RWPE1 (cell line): ENCODE results near the gene ISY1.
"Not testable (repeated sequence)": the region's sequence is repeated elsewhere in the genome, so short reads cannot be mapped to it uniquely, and the experiment has no call there.

ENCODE experiments used
- CTCF ChIA-PET: fragments of 350-600 bp; sonication (Branson Sonifier 250); formaldehyde crosslinking; extraction: SDS; loops from one replicate; lab custom pipeline; 2021; lab: Yijun Ruan, JAX
- POLR2A ChIA-PET: fragments of 400-600 bp; formaldehyde crosslinking; extraction: SDS; loops from one replicate; lab custom pipeline; 2020; ENCODE audit warnings: antibody characterized with exemption; ENCODE audit not compliant: low non-redundant PET; lab: Yijun Ruan, JAX
- DNase-seq: peaks from one replicate; pipeline ENCODE4 v3.0.0; 2012; ENCODE audit warnings: low spot score
- H3K27ac ChIP-seq: fragments of 450-650 bp; 2 replicates; pipeline ENCODE4 v1.5.1; 2017
- TF ChIP-seq, protein P1 (sequence below): fragments of 450-650 bp; conservative IDR thresholded peaks from 2 replicates; pipeline ENCODE4 v1.5.1; 2017; ENCODE audit warnings: low read depth, mild to moderate bottlenecking

ISY1 gene

DNA sequence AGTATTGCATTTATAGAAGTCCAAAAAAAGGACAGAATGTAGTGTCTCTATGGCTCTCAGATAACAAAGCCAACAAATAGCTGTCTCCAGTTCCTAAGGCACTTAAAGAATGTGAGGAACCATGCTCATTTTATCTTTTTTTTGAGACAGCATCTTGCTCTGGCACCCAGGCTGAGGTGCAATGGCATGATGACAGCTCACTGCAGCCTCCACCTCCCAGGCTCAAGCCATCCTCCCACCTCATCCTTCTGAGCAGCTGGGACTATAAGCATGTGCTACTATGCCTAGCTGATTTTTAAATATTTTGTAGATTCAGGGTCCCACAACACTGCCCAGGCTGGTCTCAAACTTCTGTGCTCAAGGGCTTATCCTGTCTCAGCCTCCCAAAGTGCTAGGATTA, 16.1 kb downstream of the ISY1 start:
- CTCF ChIA-PET, result interaction anchor here (0.7 kb wide), 1 partner anchor 113 kb away, joined by 3 read pairs; no protein-coding TSS in a partner anchor
- no peak overlapping the region for H3K27ac ChIP-seq
- TF ChIP-seq, protein P1, sequence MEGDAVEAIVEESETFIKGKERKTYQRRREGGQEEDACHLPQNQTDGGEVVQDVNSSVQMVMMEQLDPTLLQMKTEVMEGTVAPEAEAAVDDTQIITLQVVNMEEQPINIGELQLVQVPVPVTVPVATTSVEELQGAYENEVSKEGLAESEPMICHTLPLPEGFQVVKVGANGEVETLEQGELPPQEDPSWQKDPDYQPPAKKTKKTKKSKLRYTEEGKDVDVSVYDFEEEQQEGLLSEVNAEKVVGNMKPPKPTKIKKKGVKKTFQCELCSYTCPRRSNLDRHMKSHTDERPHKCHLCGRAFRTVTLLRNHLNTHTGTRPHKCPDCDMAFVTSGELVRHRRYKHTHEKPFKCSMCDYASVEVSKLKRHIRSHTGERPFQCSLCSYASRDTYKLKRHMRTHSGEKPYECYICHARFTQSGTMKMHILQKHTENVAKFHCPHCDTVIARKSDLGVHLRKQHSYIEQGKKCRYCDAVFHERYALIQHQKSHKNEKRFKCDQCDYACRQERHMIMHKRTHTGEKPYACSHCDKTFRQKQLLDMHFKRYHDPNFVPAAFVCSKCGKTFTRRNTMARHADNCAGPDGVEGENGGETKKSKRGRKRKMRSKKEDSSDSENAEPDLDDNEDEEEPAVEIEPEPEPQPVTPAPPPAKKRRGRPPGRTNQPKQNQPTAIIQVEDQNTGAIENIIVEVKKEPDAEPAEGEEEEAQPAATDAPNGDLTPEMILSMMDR, result no peak
- POLR2A ChIA-PET, result no interaction called here
- DNase-seq, result no peak

DNA sequence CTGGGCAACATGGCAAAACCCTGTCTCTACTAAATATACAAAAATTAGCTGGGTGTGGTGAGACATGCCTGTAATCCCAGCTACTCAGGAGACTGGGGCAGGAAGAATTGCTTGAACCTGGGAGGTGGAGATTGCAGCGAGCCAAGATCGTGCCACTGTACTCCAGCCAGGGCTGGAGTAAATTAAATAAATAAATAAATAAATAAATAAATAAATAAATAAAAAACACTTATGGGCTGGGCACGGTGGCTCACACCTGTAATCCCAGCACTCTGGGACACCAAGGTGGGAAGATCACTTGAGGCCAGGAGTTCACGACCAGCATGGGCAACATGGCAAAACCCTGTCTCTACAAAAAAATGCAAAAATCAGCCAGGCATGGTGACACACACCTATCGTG, 19.9 kb downstream of the ISY1 start:
- H3K27ac ChIP-seq, CTCF ChIA-PET, DNase-seq, POLR2A ChIA-PET: not testable (repeated sequence)

DNA sequence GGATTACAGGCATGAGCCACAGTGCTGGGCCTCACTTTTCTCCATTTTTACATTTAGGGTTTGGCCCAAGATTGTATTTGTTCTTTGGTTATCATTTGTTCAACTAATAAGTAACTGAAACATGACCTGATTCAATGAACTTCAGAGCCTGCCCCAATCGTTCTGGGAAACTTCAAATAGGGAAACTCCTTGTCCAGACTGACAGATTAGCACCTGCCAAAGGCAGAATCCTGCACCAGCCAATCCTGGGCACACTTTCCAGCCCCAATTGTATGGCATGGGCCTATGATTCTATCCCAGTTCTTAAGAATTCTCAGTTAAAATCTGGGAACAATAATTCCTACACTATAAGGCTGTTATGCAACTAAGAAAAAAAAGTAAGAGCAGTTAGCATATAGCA, 21.0 kb downstream of the ISY1 start:
- H3K27ac ChIP-seq, result no peak overlapping the region
- POLR2A ChIA-PET, result no interaction called here
- CTCF ChIA-PET, result no interaction called here
- TF ChIP-seq, protein P1, result no peak
- no peak for DNase-seq

DNA sequence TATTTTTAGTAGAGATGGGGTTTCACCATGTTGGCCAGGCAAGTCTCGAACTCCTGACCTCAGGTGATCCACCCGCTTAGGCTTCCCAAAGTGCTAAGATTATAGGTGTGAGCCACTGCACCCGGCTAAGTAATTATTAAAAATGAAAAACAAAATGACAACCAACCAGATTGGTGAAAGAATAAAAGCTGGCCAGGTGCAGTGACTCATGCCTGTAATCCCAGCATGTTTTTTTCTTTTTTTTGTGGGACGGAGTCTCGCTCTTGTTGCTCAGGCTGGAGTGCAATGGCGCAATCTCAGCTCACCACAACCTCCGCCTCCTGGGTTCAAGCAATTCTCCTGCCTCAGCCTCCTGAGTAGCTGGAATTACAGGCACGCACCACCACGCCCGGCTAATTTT, 24.6 kb downstream of the ISY1 start:
- H3K27ac ChIP-seq, POLR2A ChIA-PET, DNase-seq: not testable (repeated sequence)
- CTCF ChIA-PET, result interaction anchor here (0.6 to 0.7 kb wide), 3 partner anchors 104 to 896 kb away, joined by 3 to 4 read pairs (median 3); no protein-coding TSS in a partner anchor

DNA sequence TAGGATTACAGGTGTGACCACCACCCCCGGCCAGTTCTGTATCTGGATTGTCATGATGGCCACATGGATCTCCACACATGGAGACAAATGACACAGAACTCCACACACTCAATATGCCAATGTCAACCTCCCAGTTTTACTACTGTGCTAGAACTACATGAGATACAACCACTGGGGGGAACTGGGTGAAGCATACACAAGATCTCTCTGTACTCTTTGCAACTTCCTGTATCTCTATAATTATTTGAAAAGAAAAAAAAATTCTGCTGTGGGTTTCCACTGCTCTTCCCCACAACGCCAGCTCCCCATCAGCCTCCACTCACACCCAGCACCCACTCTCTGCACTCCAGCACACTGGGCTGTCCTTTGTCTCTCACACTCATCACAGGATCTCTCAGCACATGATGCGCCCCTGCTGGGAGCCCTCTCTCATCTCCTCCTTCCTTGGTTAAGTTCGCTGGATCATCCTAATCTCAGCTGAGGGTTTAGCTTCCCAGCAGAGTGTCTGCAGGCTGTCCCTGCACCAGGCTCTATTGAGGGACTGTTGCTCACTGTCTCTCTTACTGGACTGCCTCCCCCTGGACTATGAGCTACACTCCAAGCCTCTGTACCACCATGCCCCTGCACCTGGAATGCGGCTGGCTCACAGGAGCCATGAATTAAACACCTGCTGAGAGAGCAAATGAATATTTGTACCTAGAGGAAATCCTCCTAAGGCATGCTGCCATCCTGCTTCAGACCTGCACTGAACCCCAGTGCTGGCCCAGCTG, 28.6 kb downstream of the ISY1 start:
- POLR2A ChIA-PET, result no interaction called here
- DNase-seq, result no peak
- no peak overlapping the region for H3K27ac ChIP-seq
- TF ChIP-seq, protein P1, result no peak
- CTCF ChIA-PET, result no interaction called here

DNA sequence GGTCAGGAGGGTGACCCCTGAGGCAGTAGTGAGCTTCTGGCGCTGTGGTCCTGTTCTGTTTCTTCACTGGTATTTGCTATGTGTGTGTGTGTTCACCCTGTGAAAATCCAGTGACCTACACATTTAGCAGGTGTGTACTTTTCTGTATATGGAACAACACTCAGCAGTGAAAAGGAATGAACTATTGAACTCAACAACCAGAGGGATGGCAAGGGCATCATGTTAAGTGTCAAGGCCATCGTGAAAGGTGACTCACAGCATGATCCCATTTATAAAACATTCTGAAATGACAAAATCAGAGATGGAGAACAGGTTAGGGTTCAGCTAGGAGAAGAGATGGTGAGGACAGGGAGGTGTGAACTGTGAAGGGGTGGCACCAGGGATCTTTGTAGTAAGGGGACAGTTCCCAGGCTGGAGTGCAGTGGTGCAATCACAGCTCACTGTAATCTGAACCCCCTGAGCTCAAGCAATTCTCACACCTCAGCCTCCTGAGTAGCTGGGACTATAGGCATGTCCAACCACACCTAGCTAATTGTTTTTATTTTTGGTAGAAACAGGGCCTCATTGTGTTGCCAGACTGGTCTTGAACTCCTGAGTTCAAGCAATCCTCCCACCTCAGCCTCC, 29.3 kb downstream of the ISY1 start:
- ChIA-PET POLR2A (no interaction called here), CTCF (no interaction called here)
- H3K27ac ChIP-seq, result no peak overlapping the region
- TF ChIP-seq, protein P1, result no peak
- no peak for DNase-seq

DNA sequence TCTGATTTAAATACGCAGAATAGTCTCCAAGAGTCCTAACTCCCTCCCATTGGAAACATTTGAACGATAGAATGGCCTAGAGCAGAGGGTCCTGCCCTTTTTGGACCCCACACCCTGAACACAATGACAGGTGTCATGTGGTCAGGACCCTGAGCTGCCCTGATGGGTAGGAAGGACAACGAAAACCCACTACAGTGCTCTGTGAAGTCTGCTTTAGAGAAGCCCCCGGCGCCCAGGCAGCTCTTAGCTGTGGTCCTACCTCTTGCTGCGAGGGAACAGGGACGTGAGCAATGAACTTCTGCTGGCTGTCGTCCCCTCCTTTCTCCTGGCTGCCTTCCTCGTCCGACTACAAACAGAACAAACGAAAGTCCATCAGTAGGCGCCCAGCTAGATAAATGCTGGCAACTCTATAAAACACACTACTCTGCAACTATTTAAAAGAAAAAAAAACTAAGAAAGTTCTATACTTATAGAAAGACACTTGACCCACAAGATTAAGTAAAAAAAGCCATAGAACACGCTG, 30.5 kb downstream of the ISY1 start:
- ChIA-PET POLR2A (no interaction called here), CTCF (interaction anchor here (0.6 kb wide), 1 partner anchor 8 kb away, joined by 3 read pairs; no protein-coding TSS in a partner anchor)
- TF ChIP-seq, protein P1, result no peak
- H3K27ac ChIP-seq, result no peak overlapping the region
- DNase-seq, result no peak
